CD14-positive monocyte (primary cell): ENCODE measurements around the gene MADD. TPM values are rescaled to one million over a fixed set of nuclear protein-coding genes. Genes with fewer than 3 reads are reported as not detected.

Experiments used
- DNase-seq, 3 donors: peaks; one replicate each; pipeline ENCODE4 v3.0.0-alpha.2; 2011 to 2022
- H2AFZ ChIP-seq: 2 replicates; pipeline ENCODE4 v1.6.0; 2012; ENCODE audit warnings: mild to moderate bottlenecking, low read depth, low read length, inconsistent platforms; ENCODE audit not compliant: insufficient read depth, poor library complexity, severe bottlenecking
- H3K27ac ChIP-seq, 2 donors: 1 replicate in 1 of 2; 2 replicates in 1 of 2; pipeline ENCODE4 v1.5.1; 2012 to 2013; ENCODE audit warnings: low read length in 2 of 2, control low read depth in 1 of 2, inconsistent platforms in 1 of 2, low read depth in 1 of 2, mild to moderate bottlenecking in 1 of 2
- H3K27me3 ChIP-seq, 2 donors: one replicate each; pipeline versions ENCODE4 v1.6.0 to v1.6.1; 2011 to 2013; ENCODE audit warnings: low read length in 2 of 2; ENCODE audit not compliant: control insufficient read depth in 2 of 2, insufficient read depth in 2 of 2
- H3K36me3 ChIP-seq, 2 donors: replicated peaks in 1 of 2; 1 replicate in 1 of 2; 2 replicates in 1 of 2; pipeline versions ENCODE4 v1.5.1 to v1.6.1; 2012 to 2013; ENCODE audit warnings: low read length in 2 of 2, control low read depth in 1 of 2, inconsistent platforms in 1 of 2, mild to moderate bottlenecking in 1 of 2; ENCODE audit not compliant: insufficient read depth in 2 of 2, control insufficient read depth in 1 of 2
- H3K4me1 ChIP-seq, 2 donors: 1 replicate in 1 of 2; 2 replicates in 1 of 2; pipeline versions ENCODE4 v1.5.1 to v1.6.1; 2012 to 2013; ENCODE audit warnings: low read length in 2 of 2, control low read depth in 1 of 2, inconsistent platforms in 1 of 2, mild to moderate bottlenecking in 1 of 2, moderate library complexity in 1 of 2; ENCODE audit not compliant: insufficient read depth in 2 of 2, control insufficient read depth in 1 of 2
- H3K4me2 ChIP-seq: replicated peaks from 2 replicates; pipeline ENCODE3; 2012; ENCODE audit warnings: low read length, moderate library complexity, mild to moderate bottlenecking; ENCODE audit not compliant: poor library complexity, severe bottlenecking; ENCODE audit errors: extremely low read depth
- H3K4me3 ChIP-seq, 3 experiments: fragments of 200-600 bp in 1 of 3; sonication (generic) in 1 of 3; replicated peaks in 1 of 3; 1 replicate in 2 of 3; 2 replicates in 1 of 3; pipeline ENCODE4 v1.5.1; 2011 to 2013; ENCODE audit warnings: low read length in 3 of 3, mild to moderate bottlenecking in 3 of 3, control low read depth in 2 of 3, low read depth in 2 of 3, inconsistent platforms in 1 of 3, moderate library complexity in 1 of 3
- H3K79me2 ChIP-seq: 2 replicates; pipeline ENCODE4 v1.6.0; 2012; ENCODE audit warnings: mild to moderate bottlenecking, control low read depth, inconsistent platforms, low read length, moderate library complexity; ENCODE audit not compliant: insufficient read depth
- H3K9ac ChIP-seq: 2 replicates; pipeline ENCODE4 v1.6.0; 2017; ENCODE audit warnings: low read length, mild to moderate bottlenecking; ENCODE audit not compliant: insufficient read depth, poor library complexity, severe bottlenecking
- H3K9me3 ChIP-seq, 2 donors: replicated peaks in 1 of 2; 1 replicate in 1 of 2; 2 replicates in 1 of 2; pipeline versions ENCODE4 v1.5.1 to v1.6.1; 2012 to 2013; ENCODE audit warnings: low read length in 2 of 2, control low read depth in 1 of 2; ENCODE audit not compliant: control insufficient read depth in 1 of 2, insufficient read depth in 1 of 2
- H4K20me1 ChIP-seq: 2 replicates; pipeline ENCODE4 v1.6.0; 2012; ENCODE audit warnings: mild to moderate bottlenecking, low read length, control low read depth, moderate library complexity; ENCODE audit not compliant: insufficient read depth
- H3K27ac Mint-ChIP-seq, 7 donors: one replicate each; pipeline ENCODE4 v1.8.0; 2020; ENCODE audit warnings: mild to moderate bottlenecking in 7 of 7, mixed read lengths in 7 of 7, moderate library complexity in 6 of 7, inconsistent platforms in 2 of 7
- H3K27me3 Mint-ChIP-seq, 3 donors: one replicate each; pipeline ENCODE4 v1.8.0; 2021 to 2022; ENCODE audit warnings: low read depth in 3 of 3, mild to moderate bottlenecking in 3 of 3, mixed read lengths in 3 of 3, moderate library complexity in 3 of 3, inconsistent platforms in 1 of 3
- H3K36me3 Mint-ChIP-seq, 2 donors: one replicate each; pipeline ENCODE4 v1.8.0; 2020; ENCODE audit warnings: mixed read lengths in 2 of 2, inconsistent platforms in 1 of 2, mild to moderate bottlenecking in 1 of 2
- H3K4me1 Mint-ChIP-seq: one replicate; pipeline ENCODE4 v1.8.0; 2020; ENCODE audit warnings: mild to moderate bottlenecking, mixed read lengths
- H3K4me3 Mint-ChIP-seq, 2 donors: one replicate each; pipeline ENCODE4 v1.8.0; 2020; ENCODE audit warnings: mild to moderate bottlenecking in 2 of 2, mixed read lengths in 2 of 2, moderate library complexity in 1 of 2
- H3K9me3 Mint-ChIP-seq, 7 donors: one replicate each; pipeline ENCODE4 v1.8.0; 2020 to 2022; ENCODE audit warnings: mixed read lengths in 7 of 7, mild to moderate bottlenecking in 6 of 7, moderate library complexity in 6 of 7, inconsistent platforms in 2 of 7
- WGBS: methylation state at CpG from one replicate; pipeline ENCODE4 v1.1.5; 2013; ENCODE audit warnings: missing lambda C conversion rate; ENCODE audit not compliant: insufficient coverage; 5-methylcytosine and 5-hydroxymethylcytosine counted together
- intact Hi-C, 2 donors: fragments of 100-400 bp; cut with micrococcal nuclease; formaldehyde crosslinking; loops; one replicate each; pipeline versions ENCODE4 v1.15.0 to v1.15.1; 2023
- polyA plus RNA-seq, 3 donors: library from polyadenylated mRNA; depleted of rRNA in 1 of 3; unstranded in 2 of 3; stranded (reverse) in 1 of 3; fragments of 300-500 nt in 2 of 3; fragments of >200 nt in 1 of 3; fragmentation: Illumina TruSeq in 2 of 3; gene quantifications; 1 replicate in 2 of 3; 2 replicates in 1 of 3; pipeline ENCODE4 v1.2.3, GENCODE V29; 2012 to 2021
- TF ChIP-seq, protein P1 (sequence below): fragments of 200-600 bp; IDR thresholded peaks from one replicate; pipeline ENCODE4 v1.8.0; 2022; ENCODE audit warnings: antibody characterized with exemption, mild to moderate bottlenecking

Gene MADD
- polyA plus RNA-seq, 3 donors, result 6.4 to 58.1 (median 12.2) TPM

DNA sequence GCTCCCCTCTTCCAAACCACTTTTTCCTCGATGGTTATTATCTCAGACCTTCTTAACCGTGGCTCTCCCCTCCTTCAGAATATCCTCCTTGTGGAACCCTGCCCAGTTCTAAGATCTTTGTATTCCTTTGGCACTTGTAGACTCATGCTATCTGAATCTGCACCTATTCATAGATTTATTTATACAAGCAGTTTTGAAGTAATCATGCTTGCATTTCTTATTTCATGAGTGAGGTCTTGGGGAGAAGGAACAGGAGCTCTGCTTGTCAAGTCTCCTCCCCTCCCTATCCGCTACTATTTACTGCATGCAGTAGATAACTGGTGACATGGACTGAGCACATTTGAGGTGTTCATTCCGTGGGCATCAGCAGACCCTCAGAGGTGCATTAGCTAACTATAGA lies 5.4 kb upstream of the MADD start:
- TF ChIP-seq, protein P1, sequence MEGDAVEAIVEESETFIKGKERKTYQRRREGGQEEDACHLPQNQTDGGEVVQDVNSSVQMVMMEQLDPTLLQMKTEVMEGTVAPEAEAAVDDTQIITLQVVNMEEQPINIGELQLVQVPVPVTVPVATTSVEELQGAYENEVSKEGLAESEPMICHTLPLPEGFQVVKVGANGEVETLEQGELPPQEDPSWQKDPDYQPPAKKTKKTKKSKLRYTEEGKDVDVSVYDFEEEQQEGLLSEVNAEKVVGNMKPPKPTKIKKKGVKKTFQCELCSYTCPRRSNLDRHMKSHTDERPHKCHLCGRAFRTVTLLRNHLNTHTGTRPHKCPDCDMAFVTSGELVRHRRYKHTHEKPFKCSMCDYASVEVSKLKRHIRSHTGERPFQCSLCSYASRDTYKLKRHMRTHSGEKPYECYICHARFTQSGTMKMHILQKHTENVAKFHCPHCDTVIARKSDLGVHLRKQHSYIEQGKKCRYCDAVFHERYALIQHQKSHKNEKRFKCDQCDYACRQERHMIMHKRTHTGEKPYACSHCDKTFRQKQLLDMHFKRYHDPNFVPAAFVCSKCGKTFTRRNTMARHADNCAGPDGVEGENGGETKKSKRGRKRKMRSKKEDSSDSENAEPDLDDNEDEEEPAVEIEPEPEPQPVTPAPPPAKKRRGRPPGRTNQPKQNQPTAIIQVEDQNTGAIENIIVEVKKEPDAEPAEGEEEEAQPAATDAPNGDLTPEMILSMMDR, result no peak
- peaks cover 37% of the 10 kb centered on the region for H3K4me1 Mint-ChIP-seq
- no peak overlapping the region for H3K4me3 Mint-ChIP-seq
- H3K9me3 Mint-ChIP-seq, result no peaks in the 10 kb centered on the region
- Histone ChIP-seq H3K27ac (no peak overlapping the region), H3K9me3 (no peaks in the 10 kb centered on the region), H3K79me2 (no peaks in the 10 kb centered on the region), H3K4me3 (no peak overlapping the region), H3K9ac (no peak overlapping the region), H3K27me3 (no peaks in the 10 kb centered on the region), H3K4me1 (peaks cover 33 to 40% of the 10 kb centered on the region in 2 donors), H2AFZ (no peak overlapping the region), H3K4me2 (no peak overlapping the region), H4K20me1 (no peaks in the 10 kb centered on the region), H3K36me3 (no peaks in the 10 kb centered on the region)
- peak overlapping the region in 1 of 7 donors; percentile 29 for H3K27ac Mint-ChIP-seq
- H3K36me3 Mint-ChIP-seq, result peaks cover 0 to 4% of the 10 kb centered on the region in 2 donors
- peaks cover 1 to 3% (median 2%) of the 10 kb centered on the region in 3 donors for H3K27me3 Mint-ChIP-seq
- DNase-seq, result no peak
- intact Hi-C loops, result no loop called here
- WGBS, result 80% methylated on average over 2 of the region's 4 CpGs

DNA sequence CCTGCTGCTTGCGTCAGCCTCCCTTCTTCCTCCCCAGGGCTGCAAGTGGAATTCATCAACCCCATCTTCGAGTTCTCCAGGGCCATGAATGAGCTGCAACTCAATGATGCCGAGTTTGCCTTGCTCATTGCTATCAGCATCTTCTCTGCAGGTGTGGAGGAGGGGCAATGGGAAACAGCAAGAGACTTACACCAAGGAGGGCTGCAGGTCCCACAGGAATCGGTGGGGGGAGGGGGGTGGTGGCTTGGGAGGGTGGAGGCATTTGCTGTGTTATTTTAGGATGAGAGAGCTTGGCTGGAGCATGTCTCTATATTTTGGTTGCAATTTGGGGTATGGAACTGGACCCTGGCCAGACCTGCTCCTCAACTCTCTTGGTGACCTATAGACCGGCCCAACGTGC lies 2.1 kb upstream of the MADD start:
- intact Hi-C loops, result loop anchor here (2.0 to 5.0 kb wide), 3 partner anchors 53 to 159 kb away; partner anchors contain the start of genes ARFGAP2 (in 2 of the 2), DDB2 (in 1 of the 2) and PSMC3 (in 1 of the 2)
- Mint-ChIP-seq H3K4me3 (peak overlapping the region; percentile 83 to 93), H3K27me3 (peaks cover 0 to 3% (median 1%) of the 10 kb centered on the region in 3 donors), H3K4me1 (peaks cover 53% of the 10 kb centered on the region), H3K36me3 (no peaks in the 10 kb centered on the region), H3K27ac (peak overlapping the region; percentile 96 to 100 (median 98)), H3K9me3 (no peaks in the 10 kb centered on the region)
- Histone ChIP-seq H3K9ac (peak overlapping the region; percentile 80), H3K9me3 (no peaks in the 10 kb centered on the region), H3K79me2 (peaks cover 29% of the 10 kb centered on the region), H3K4me2 (peak overlapping the region; percentile 85), H3K27ac (peak overlapping the region; percentile 96), H3K36me3 (no peaks in the 10 kb centered on the region), H3K4me1 (peaks cover 53 to 58% of the 10 kb centered on the region in 2 donors), H3K27me3 (no peaks in the 10 kb centered on the region), H3K4me3 (peak overlapping the region in 1 of 3 experiments; percentile 80), H2AFZ (peak overlapping the region; percentile 86), H4K20me1 (peaks cover 25% of the 10 kb centered on the region)
- TF ChIP-seq, protein P1, result no peak
- DNase-seq, result no peak
- 71% methylated on average over 3 of the region's 6 CpGs for WGBS
